NCI-H69 (cell line): ENCODE data around the gene GPR148.
A peak's percentile ranks its signal among the peaks of the same experiment; 100 is the strongest.

ENCODE experiments used
- DNase-seq: peaks from one replicate; lab custom pipeline; 2025; lab: John Stamatoyannopoulos, UW

GPR148 gene

GRCh38 chr2:130769343-130769907, 40.6 kb downstream of the GPR148 start:
- DNase-seq = no peak

GRCh38 chr2:130776550-130776949, 47.7 kb downstream of the GPR148 start:
- peak; percentile 27 for DNase-seq

GRCh38 chr2:130778781-130779180, 49.9 kb downstream of the GPR148 start:
- DNase-seq = no peak
